NOMO-1 (cell line): ENCODE measurements around the gene PTPRR.

Source experiments
- DNase-seq, 2 experiments: peaks; one replicate each; lab custom pipeline; 2025; ENCODE audit not compliant: unreplicated experiment in 2 of 2; lab: John Stamatoyannopoulos, UW

The PTPRR gene

DNA sequence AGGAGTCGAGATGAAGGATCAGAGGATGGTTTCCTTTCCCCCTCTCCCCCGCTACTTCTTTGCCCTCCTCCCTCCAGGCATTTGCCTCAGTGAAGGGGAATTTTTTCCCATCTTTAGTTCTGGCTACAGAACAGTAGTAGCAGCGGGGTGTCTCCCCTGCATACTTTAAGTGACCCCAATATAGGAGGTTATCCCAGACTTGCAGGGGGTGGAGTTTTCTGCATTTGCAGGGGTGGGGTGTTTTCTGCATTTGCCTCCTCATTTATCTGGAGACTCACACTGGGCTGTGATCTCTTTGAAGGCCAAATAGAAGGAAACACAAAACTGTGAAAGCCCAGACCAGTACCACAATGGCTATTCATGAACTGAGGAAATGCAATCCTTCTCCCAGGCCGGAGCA, 303.1 kb downstream of the PTPRR start:
- DNase-seq: no peak

DNA sequence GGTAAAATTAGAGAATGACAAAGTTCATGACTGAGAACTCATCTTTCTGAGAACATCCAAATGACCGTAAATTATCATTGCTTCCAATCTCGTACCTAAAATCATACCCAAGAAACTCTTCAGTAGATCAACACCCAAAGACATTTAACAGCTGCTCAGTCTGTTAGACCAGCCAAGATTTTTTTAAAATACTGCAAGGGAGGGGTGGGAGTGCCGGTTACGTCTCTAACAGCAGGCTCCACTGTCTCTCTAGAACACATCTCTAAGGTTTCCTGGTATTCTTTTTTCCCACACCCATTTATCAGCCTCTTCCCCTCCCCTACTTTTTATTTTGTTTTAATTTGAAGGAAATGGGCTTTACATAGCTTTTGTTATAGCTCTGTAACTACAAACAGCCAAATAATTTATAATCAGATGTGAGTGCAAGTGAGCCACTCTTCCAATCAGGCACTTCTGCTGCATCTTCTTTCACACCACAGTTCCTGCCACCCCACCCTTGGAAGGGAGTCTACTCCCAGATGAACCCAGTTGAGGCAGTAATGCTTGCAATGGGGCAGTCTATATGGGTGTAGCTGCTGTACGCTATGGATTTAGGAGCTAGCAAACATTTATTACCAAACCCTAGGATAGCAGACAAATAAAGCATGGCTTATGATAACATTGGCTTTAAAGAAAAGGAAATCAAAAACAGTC, 305.2 kb downstream of the PTPRR start:
- DNase-seq: no peak

DNA sequence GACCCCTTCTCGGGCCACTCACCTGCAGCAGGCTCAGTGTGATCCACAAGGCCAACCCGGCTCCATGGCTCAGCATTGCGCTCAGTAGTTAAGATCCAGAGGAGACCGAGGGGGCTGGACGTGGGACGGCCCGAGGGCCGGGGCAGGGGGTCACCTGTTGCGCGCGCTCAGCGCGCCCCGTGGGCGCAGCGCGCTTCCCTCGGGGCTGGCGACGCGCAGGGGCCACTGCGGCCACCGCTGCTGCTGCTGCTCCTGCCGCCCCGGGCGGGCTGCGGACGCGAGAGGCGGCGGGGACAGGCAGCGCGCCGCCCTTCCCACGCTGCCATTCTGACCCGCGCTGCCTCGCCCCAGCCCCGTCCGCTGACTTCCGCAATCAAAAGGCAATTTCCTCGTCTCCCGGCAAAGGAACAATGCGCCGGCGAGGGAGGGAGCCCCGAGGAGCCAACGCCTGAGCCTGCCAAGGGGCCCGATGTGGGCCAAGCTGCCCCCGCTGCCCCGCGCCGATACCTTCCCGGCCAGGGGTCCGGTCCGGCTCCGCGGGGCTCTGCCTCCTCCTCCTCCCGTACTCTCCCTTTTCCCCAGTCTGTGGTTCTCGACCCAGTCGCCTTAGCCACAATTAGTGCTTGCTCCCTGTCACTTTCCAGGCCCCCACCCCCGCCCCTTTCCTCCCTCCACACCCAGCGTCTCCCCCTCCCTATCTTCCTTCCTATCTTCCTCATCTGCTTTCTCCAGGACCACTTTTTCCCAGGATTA, 310.6 kb downstream of the PTPRR start:
- peak; percentile 31 to 63 for DNase-seq

DNA sequence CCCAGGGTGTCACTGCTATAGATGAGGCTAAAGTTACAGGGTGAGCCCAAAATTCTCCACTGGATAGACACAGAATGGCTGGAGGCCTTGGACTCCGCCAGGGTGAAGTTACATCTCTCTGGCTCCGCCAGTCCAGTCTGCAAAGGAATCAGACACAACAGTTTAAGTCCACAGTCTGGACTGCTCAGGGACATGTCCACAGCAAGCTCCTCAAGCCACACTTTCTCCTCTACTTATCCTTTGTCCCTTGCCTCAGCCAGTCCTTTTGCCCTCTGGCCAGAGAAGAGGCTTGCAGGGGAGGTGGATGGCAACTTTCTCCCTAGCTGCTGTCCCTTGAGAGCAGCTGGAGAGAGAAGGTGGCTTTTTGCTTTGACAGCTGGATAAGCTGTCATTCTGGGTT, 311.3 kb downstream of the PTPRR start:
- no peak for DNase-seq

DNA sequence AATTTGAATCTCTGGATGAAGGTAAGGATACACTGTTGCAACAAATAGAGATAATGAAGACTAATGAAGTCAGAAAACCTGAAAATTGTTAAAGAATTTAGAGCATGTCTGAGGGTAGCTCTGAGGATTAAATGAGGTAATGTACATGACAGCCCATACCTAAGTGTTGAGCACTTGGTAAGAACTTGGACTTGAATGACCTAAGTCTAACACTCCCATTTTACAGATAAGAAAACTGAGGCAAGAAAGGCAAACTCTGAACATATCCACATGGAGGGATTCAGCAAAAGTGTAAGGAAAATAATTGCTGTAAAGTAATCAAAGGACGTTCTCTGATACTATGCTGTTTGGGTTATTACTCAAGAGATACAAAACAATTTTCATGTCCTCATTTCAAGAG, 312.4 kb downstream of the PTPRR start:
- no peak for DNase-seq

DNA sequence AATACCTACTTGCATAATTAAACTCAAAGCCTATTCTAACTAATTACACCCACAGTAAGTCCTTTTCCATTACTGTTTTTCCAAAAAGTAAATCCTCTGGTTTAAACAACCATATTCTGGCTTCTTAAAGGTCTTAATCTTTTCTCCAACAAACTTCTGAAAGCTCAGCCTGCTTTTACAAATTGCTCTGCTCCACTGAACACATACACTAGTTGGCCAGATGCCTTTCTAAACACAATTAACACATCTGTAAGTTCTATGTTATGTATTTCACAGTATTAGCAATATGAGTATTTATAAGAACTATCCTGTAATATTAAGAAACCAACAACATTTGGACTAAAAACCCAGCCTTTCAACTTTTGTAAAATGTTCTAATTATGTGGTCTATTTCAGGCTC, 313.4 kb downstream of the PTPRR start:
- no peak for DNase-seq

DNA sequence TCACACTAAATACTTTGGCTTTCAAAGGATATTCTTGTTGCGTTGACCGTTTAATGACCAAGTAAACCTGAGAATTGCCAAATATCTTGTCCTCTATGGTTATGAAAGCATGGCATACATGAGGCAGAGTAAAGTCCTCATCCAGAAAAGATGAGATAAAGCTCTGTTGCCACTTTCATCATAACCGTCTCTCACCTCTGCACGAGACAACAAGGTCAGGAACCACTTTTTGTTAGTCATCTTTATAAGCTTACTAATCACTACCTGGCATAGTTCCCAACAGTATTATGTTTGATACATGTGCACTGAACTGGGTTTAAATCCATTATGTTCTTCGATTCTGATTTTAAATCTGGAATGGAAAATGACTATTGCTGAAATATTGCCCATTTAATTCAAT, 314.6 kb downstream of the PTPRR start:
- no peak for DNase-seq

DNA sequence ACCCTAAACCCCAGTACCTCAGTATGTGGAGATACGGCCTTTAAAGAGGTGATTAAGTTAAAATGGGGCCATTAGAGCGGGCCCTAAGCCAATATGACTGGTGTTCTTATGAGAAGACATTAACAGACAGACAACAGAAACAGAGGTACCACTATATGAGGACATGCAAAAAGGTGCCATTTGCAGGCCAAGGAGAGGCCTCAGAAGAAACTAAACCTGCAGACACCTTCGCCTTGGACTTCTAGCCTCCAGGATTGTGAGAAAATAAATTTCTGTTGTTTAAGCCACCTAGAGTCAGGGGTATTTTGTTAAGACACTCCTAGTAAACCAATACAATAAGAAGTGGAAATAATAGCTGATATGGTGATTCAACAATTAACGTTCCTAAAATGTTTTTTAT, 315.9 kb downstream of the PTPRR start:
- no peak for DNase-seq

DNA sequence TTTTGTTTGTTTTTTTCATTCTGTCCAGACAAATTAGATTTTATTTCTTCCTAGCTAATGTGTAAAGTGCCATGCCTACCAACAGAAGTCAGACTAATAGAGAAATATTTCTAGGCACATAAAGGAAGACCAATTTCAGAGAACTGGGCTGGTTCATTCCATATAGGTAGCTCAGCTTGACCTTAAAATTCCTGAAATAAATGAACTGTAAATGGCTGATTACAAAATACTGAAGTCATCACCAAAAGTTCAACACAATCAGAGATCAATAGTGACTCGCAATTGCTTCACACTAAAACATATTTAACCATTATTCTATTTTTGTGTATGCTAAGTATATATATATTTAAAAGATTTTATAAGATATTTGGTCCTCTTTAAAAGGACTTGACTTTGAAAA, 317.5 kb downstream of the PTPRR start:
- no peak for DNase-seq

DNA sequence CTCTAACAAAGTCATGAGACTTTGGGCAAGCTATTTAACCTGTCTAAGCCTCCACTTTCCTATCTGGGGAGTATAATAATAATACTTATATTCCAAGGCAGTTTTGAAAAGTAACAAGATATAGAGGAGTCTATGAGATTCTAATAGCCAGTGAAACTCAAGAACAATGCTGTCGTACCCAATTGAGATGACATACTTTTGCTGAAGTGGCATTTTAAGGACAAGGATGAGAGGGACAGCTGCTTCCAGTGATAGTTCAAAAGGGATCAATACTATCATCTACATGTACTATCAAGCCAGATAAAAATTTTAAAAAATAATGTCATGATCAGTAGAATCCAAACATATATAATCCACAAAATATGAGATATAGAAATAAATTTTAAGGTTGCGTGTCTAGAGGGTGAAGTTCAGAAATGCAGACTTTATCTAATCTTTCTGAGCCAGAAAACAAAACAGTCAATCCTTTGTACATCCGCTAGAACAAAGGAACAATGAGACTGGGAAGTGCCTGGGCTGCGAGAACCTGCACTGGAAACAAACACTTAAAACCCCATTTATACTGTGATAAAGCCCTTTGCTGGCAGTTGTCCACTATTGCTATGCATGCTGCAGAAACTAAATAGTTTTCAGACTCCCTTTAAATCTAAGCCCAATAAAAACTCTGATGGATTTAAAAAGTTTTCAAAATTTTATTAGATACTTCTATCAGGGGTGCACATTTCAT, 321.9 kb downstream of the PTPRR start:
- no peak for DNase-seq

DNA sequence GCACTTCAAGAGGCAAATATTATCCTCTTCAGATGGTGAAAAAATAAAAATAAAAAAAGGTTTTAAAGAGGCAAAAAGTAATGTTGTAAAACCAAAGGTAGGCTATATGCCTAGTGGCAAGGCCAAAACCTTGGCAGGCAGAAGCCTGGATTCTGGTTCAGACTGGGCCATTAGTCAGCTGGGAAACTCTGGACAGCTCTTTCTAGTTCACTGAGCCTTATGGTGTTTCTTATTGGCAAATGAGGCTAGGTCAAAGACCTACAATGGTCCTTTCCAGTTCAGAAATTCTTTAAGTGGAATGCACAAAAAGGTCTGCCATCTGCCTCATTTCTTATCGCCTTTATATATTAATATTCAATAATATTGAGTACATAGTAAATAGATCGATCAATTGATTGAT, 327.9 kb downstream of the PTPRR start:
- DNase-seq: no peak

DNA sequence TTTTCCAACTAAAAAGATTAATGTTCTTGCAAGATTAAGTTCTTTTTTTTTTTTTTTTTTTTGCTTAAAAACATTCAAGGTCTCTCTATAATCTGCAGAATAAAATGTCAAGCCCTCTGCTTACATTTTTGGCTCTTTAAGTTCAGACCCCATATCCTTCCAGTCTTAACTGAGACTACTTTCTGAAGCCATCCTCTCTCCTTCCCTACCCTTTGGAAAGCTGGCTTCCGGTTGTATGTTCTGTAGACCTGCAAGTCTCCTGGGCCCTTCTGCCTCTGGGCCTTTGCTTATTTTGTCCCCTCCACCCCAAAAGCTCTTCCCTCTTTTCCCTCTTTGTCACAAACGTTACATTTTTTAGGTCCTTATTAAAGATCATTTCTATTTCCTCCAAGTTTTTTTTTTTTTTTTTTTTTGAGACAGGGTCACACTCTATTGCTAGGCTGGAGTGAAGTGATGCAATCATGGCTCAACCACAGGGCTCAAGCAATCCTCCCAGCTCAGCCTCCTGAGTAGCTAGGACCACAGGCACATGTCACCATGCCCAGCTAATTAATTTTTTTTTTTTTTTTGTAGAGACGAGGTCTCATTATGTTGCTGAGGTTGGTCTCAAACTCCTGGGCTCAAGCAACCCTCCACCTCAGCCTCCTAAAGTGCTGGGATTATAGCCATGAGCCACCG, 329.9 kb downstream of the PTPRR start:
- DNase-seq: no peak

DNA sequence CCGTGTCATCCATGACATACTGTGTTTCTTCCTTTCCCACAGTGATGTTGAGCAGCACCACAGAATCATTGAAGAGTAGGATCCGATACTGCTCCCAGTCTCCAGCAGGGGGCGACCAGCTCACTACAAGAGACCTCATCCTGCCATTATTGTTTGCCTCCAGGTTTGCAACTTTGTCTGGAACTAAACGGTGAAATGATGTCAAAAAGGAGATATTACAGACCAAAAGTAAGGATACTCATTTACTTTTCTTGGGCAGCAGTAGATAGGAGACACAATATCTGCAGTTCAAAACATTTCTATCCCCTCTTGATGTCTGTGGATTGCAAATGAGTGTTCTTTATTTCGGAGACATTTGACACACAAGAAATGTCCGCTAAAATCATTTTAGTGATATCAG, 330.5 kb downstream of the PTPRR start:
- peak in 1 of 2 experiments; percentile 45 for DNase-seq
